Transverse colon (tissue), 4 donors: Measurements from ENCODE around the gene TSPYL4. TPM values are rescaled to one million over a fixed set of nuclear protein-coding genes. Genes with fewer than 3 reads are reported as not detected.

Experiments
- DNase-seq: peaks from one replicate; pipeline ENCODE4 v3.0.0-alpha.2; 2019
- H3K27ac ChIP-seq, 4 donors: fragments of 200-600 bp; sonication (generic); 2 replicates each; pipeline ENCODE4 v1.5.1; 2016 to 2018; ENCODE audit warnings: inconsistent platforms in 4 of 4
- H3K27me3 ChIP-seq: fragments of 200-600 bp; sonication (generic); 2 replicates; pipeline ENCODE4 v1.5.1; 2017; ENCODE audit warnings: inconsistent platforms
- H3K36me3 ChIP-seq, 4 donors: fragments of 200-600 bp; sonication (generic); 2 replicates each; pipeline ENCODE4 v1.5.1; 2017 to 2019; ENCODE audit warnings: inconsistent platforms in 4 of 4
- H3K4me1 ChIP-seq, 4 donors: fragments of 200-600 bp; sonication (generic); 2 replicates each; pipeline ENCODE4 v1.5.1; 2017 to 2020; ENCODE audit warnings: inconsistent platforms in 4 of 4
- H3K4me3 ChIP-seq, 4 donors: fragments of 200-600 bp; sonication (generic); 1 replicate in 1 of 4; 2 replicates in 3 of 4; pipeline versions ENCODE4 v1.5.1 to v1.6.1; 2017 to 2019; ENCODE audit warnings: inconsistent platforms in 4 of 4
- H3K9me3 ChIP-seq, 2 donors: fragments of 200-600 bp; sonication (generic); 2 replicates each; pipeline ENCODE4 v1.5.1; 2017 to 2019; ENCODE audit warnings: inconsistent platforms in 2 of 2
- CTCF ChIP-seq, 5 experiments: fragments of 200-600 bp in 3 of 5; fragments of 450-650 bp in 2 of 5; sonication (generic) in 3 of 5; IDR thresholded peaks; 1 replicate in 2 of 5; 2 replicates in 3 of 5; pipeline ENCODE4 v1.5.1; 2016 to 2017; ENCODE audit warnings: antibody characterized with exemption in 5 of 5, inconsistent platforms in 3 of 5, mild to moderate bottlenecking in 2 of 5, moderate library complexity in 1 of 5
- EP300 ChIP-seq: sonication (generic); formaldehyde crosslinking; IDR thresholded peaks from one replicate; pipeline ENCODE4 v1.6.1; 2017; ENCODE audit warnings: antibody characterized with exemption, low read depth
- POLR2A ChIP-seq: fragments of 450-650 bp; IDR thresholded peaks from one replicate; pipeline ENCODE4 v1.6.1; 2016; ENCODE audit warnings: antibody characterized with exemption, mild to moderate bottlenecking, moderate library complexity
- POLR2AphosphoS5 ChIP-seq, 3 donors: sonication (generic); formaldehyde crosslinking; IDR thresholded peaks; one replicate each; pipeline ENCODE4 v1.6.1; 2016; ENCODE audit warnings: antibody characterized with exemption in 3 of 3
- WGBS, 2 donors: methylation state at CpG; one replicate each; pipeline ENCODE4 v1.1.5; 2018; ENCODE audit warnings: low coverage in 1 of 2; 5-methylcytosine and 5-hydroxymethylcytosine counted together
- in situ Hi-C, 4 donors: fragments of 200-750 bp; cut with MboI; loops; one replicate each; pipeline versions ENCODE4 v1.15.0 to v1.15.1; 2017; ENCODE audit warnings: low sequenced_read_pairs in 3 of 4, low pct_ligation_motif_present in 1 of 4, low pct_unique_long_range_greater_than_20kb in 1 of 4
- intact Hi-C: fragments of 100-400 bp; cut with DNase I; formaldehyde crosslinking; loops from one replicate; pipeline ENCODE4 v1.15.1; 2023; ENCODE audit warnings: low total_unique reads
- total RNA-seq, 4 donors: library from RNA; depleted of rRNA; stranded (reverse); fragments of >200 nt; gene quantifications; one replicate each; pipeline ENCODE4 v1.1.0, GENCODE V29; 2016

The TSPYL4 gene
- total RNA-seq, 4 donors from 2014 or later: 3.0 to 7.8 (median 6.4) TPM

- no peak for DNase-seq
- H3K4me1 ChIP-seq: no peaks in the 10 kb centered on the region
- H3K4me3 ChIP-seq: no peak overlapping the region
- no peak for TF ChIP-seq CTCF (IDR thresholded peaks at IDR 0.05)
- no peak for TF ChIP-seq POLR2A
- no peak for TF ChIP-seq POLR2AphosphoS5 (IDR thresholded peaks at IDR 0.05)
- no peak for TF ChIP-seq EP300
- no peaks in the 10 kb centered on the region for H3K9me3 ChIP-seq
- WGBS, 2 donors: 93 to 98% methylated on average over 1 of the region's 1 CpG
- no peaks in the 10 kb centered on the region for H3K27me3 ChIP-seq
- in situ Hi-C loops: no loop called here
- H3K36me3 ChIP-seq: no peaks in the 10 kb centered on the region
- intact Hi-C loops: no loop called here
- no peak overlapping the region for H3K27ac ChIP-seq
These were observed 47.5 kb downstream of the TSPYL4 start for GRCh38 chr6:116206231-116206903.

DNA sequence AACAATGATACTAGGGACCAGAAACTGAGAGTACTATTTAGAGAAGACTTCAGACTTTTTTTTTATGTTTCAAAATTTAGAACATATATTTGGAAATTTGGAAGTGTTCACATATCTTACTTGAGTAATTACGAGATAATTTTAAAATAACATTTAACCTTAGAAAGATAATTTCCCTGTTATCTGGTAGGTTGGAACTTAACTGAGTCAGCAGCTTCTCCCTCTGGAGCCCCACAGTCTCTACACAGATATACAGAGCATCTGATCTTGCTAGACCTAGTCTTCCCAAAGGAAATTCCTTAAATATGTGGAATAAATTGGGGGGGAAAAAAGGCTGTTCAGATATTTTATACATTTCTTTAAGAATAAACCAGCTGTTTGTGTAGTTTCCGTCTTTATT, 48.6 kb downstream of the TSPYL4 start:
- intact Hi-C loops (no loop called here), in situ Hi-C loops (no loop called here)
- Histone ChIP-seq H3K4me3 (no peak overlapping the region), H3K27me3 (no peaks in the 10 kb centered on the region), H3K36me3 (no peaks in the 10 kb centered on the region), H3K9me3 (no peaks in the 10 kb centered on the region), H3K4me1 (no peaks in the 10 kb centered on the region), H3K27ac (no peak overlapping the region)
- WGBS, 2 donors: 71 to 85% methylated on average over 2 of the region's 2 CpGs
- no peak for DNase-seq
- TF ChIP-seq EP300: no peak
- TF ChIP-seq POLR2AphosphoS5 (IDR thresholded peaks at IDR 0.05): no peak
- TF ChIP-seq CTCF (IDR thresholded peaks at IDR 0.05): no peak
- TF ChIP-seq POLR2A: no peak

GRCh38 chr6:116201538-116201937, 52.3 kb downstream of the TSPYL4 start:
- Histone ChIP-seq H3K4me3 (no peak overlapping the region), H3K9me3 (no peaks in the 10 kb centered on the region), H3K27me3 (no peaks in the 10 kb centered on the region), H3K4me1 (no peaks in the 10 kb centered on the region), H3K27ac (no peak overlapping the region), H3K36me3 (no peaks in the 10 kb centered on the region)
- intact Hi-C loops (no loop called here), in situ Hi-C loops (no loop called here)
- no peak for DNase-seq
- WGBS, 2 donors: 97 to 100% methylated on average over 2 of the region's 2 CpGs
- TF ChIP-seq POLR2AphosphoS5 (IDR thresholded peaks at IDR 0.05) (no peak), POLR2A (no peak), EP300 (no peak), CTCF (IDR thresholded peaks at IDR 0.05) (no peak)

- Histone ChIP-seq H3K9me3 (no peaks in the 10 kb centered on the region), H3K27me3 (no peaks in the 10 kb centered on the region), H3K4me3 (no peak overlapping the region), H3K4me1 (no peaks in the 10 kb centered on the region), H3K27ac (no peak overlapping the region), H3K36me3 (no peaks in the 10 kb centered on the region)
- in situ Hi-C loops (no loop called here), intact Hi-C loops (no loop called here)
- 92 to 97% methylated on average over 3 of the region's 3 CpGs for WGBS, 2 donors
- no peak for DNase-seq
- TF ChIP-seq POLR2A (no peak), EP300 (no peak), CTCF (IDR thresholded peaks at IDR 0.05) (no peak), POLR2AphosphoS5 (IDR thresholded peaks at IDR 0.05) (no peak)
These were observed 53.1 kb downstream of the TSPYL4 start for GRCh38 chr6:116200619-116201249.

Other genes starting within 250 kb of the TSPYL4 start
- 10 to 100 TPM; 13.3 to 25.4 (median 18.9) TPM for gene FRK, start 193.2 kb downstream of the TSPYL4 start, total RNA-seq
- gene NT5DC1, start 153.2 kb downstream of the TSPYL4 start, total RNA-seq: 10 to 100 TPM in 2 of 4 donors, 1 to 10 TPM in 2; 5.4 to 18.6 (median 12.4) TPM
- gene COL10A1, start 127.9 kb downstream of the TSPYL4 start, total RNA-seq: not detected
- 10 to 100 TPM; 16.1 to 59.8 (median 47.9) TPM for gene TSPYL1, start 25.9 kb upstream of the TSPYL4 start, total RNA-seq
- gene DSE, start 116.9 kb upstream of the TSPYL4 start, total RNA-seq: 10 to 100 TPM in 2 of 4 donors, 1 to 10 TPM in 2; 3.8 to 16.7 (median 9.2) TPM
- gene CALHM6, start 207.3 kb upstream of the TSPYL4 start, total RNA-seq: 10 to 100 TPM in 1 of 4 donors, 1 to 10 TPM in 2, not detected in 1; 3.3 to 21.7 (median 3.3) TPM